ENCODE measurements around the gene SLC16A9. TPM values are rescaled to one million over a fixed set of nuclear protein-coding genes. Genes with fewer than 3 reads are reported as not detected.

SLC16A9 gene
- total RNA-seq, 1 experiment from 2014 or later, result 5.9 TPM

DNA sequence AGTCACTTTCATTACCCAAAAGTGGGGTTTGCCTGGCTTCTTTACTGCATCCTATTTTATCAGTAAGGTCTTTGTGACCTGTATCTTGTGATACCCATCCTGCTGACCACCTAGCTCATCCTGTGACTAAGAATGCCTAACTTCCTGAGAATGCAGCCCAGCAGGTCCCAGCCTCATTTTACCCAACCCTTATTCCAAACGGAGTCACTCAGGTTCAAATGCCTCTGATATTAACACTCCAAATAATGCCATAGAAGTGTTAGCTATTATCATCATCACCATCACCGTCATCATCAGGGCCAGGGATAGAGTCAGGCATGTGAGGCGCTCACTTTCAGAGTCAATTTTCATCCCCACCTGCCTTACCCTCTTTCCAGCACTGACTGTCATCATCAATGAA is 85.5 kb downstream of the SLC16A9 start:
- H3K9me3 ChIP-seq (ENCODE audit: control insufficient read depth in 1 of 2, insufficient read depth in 1 of 2, low read depth in 1 of 2, low read length in 2 of 2), result no peaks in the 10 kb centered on the region
- H3K4me1 ChIP-seq (ENCODE audit: control insufficient read depth in 1 of 2, insufficient read depth in 2 of 2, low read length in 2 of 2), result no peaks in the 10 kb centered on the region
- no peaks in the 10 kb centered on the region for H3K79me2 ChIP-seq (ENCODE audit: insufficient read depth, low read length)
- CTCF ChIA-PET, result interaction anchor here (1.0 to 1.2 kb wide), 3 partner anchors 44 to 843 kb away, joined by 3 to 4 read pairs (median 3); no protein-coding TSS in a partner anchor
- DNase-seq (ENCODE audit: low read depth, low spot score) (no peak), ATAC-seq (no peak)
- intact Hi-C loops (cut with micrococcal nuclease), result loop anchor here (10.0 kb wide), 1 partner anchor 1209 kb away; no protein-coding TSS in a partner anchor
- H4K20me1 ChIP-seq (ENCODE audit: insufficient read depth), result no peaks in the 10 kb centered on the region
- no TSS peak for BruUV-seq (replicated peaks)
- no peak overlapping the region for H3K4me2 ChIP-seq (ENCODE audit: low read length)
- H3K4me3 ChIP-seq (replicated peaks in 1 of 2; ENCODE audit: low read depth in 1 of 2, low read length in 2 of 2), result no peak overlapping the region
- POLR2A ChIA-PET, result no interaction called here
- H2AFZ ChIP-seq (ENCODE audit: low read depth, low read length, poor library complexity, severe bottlenecking), result no peak overlapping the region
- RAD21 ChIA-PET (ENCODE audit: low non-redundant PET in 1 of 2, low total read pairs in 2 of 2, uncharacterized antibody in 2 of 2, unreplicated experiment in 2 of 2), result no interaction called here
- TF ChIP-seq, protein P1, sequence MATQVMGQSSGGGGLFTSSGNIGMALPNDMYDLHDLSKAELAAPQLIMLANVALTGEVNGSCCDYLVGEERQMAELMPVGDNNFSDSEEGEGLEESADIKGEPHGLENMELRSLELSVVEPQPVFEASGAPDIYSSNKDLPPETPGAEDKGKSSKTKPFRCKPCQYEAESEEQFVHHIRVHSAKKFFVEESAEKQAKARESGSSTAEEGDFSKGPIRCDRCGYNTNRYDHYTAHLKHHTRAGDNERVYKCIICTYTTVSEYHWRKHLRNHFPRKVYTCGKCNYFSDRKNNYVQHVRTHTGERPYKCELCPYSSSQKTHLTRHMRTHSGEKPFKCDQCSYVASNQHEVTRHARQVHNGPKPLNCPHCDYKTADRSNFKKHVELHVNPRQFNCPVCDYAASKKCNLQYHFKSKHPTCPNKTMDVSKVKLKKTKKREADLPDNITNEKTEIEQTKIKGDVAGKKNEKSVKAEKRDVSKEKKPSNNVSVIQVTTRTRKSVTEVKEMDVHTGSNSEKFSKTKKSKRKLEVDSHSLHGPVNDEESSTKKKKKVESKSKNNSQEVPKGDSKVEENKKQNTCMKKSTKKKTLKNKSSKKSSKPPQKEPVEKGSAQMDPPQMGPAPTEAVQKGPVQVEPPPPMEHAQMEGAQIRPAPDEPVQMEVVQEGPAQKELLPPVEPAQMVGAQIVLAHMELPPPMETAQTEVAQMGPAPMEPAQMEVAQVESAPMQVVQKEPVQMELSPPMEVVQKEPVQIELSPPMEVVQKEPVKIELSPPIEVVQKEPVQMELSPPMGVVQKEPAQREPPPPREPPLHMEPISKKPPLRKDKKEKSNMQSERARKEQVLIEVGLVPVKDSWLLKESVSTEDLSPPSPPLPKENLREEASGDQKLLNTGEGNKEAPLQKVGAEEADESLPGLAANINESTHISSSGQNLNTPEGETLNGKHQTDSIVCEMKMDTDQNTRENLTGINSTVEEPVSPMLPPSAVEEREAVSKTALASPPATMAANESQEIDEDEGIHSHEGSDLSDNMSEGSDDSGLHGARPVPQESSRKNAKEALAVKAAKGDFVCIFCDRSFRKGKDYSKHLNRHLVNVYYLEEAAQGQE (IDR thresholded peaks at IDR 0.05; ENCODE audit: low read depth), result no peak
- no peak for TF ChIP-seq JUND (IDR thresholded peaks at IDR 0.05)
- no peak for TF ChIP-seq ZNF274 (IDR thresholded peaks at IDR 0.05; ENCODE audit: low read depth, low read length)
- no peak for TF ChIP-seq ZFX (IDR thresholded peaks at IDR 0.05)
- TF ChIP-seq CEBPB (IDR thresholded peaks at IDR 0.05; ENCODE audit: low read depth), result no peak
- no peak for TF ChIP-seq FOSL1 (IDR thresholded peaks at IDR 0.05; ENCODE audit: low read depth)
- no peak for TF ChIP-seq SRF (IDR thresholded peaks at IDR 0.05; ENCODE audit: low read depth)
- no peak for TF ChIP-seq POLR2AphosphoS5 (IDR thresholded peaks at IDR 0.05; ENCODE audit: low read depth, low read length)
- TF ChIP-seq SIN3A (IDR thresholded peaks at IDR 0.05; ENCODE audit: low read depth), result no peak
- TF ChIP-seq, protein P2, sequence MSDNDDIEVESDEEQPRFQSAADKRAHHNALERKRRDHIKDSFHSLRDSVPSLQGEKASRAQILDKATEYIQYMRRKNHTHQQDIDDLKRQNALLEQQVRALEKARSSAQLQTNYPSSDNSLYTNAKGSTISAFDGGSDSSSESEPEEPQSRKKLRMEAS (IDR thresholded peaks at IDR 0.05), result no peak
- TF ChIP-seq CBX3 (IDR thresholded peaks at IDR 0.05; ENCODE audit: low read depth), result no peak
- no peak for TF ChIP-seq ELF1 (IDR thresholded peaks at IDR 0.05; ENCODE audit: borderline replicate concordance, low read depth)
- no peak for TF ChIP-seq EZH2 (IDR thresholded peaks at IDR 0.05)
- no peak for TF ChIP-seq POLR2A (IDR thresholded peaks at IDR 0.05; ENCODE audit: borderline replicate concordance, extremely low read depth, insufficient read depth, insufficient read length)
- TF ChIP-seq EGR1 (IDR thresholded peaks at IDR 0.05; ENCODE audit: low read depth), result no peak
- TF ChIP-seq YY1 (IDR thresholded peaks at IDR 0.05; ENCODE audit: extremely low read depth, insufficient replicate concordance, low read depth, low read length), result no peak
- no peaks in the 10 kb centered on the region for H3K36me3 ChIP-seq (ENCODE audit: control insufficient read depth in 1 of 2, insufficient read depth in 2 of 2, low read length in 2 of 2)
- no peak overlapping the region for H3K9ac ChIP-seq (ENCODE audit: low read length)
- H3K27ac ChIP-seq (ENCODE audit: low read depth, low read length), result no peak overlapping the region
- no peaks in the 10 kb centered on the region for H3K9me2 ChIP-seq (ENCODE audit: insufficient read depth)
- H3K27me3 ChIP-seq (ENCODE audit: insufficient read depth, low read length), result no peaks in the 10 kb centered on the region
